HG03103 (cell line): ENCODE data around the gene CDCA8.
A peak's percentile ranks its signal among the peaks of the same experiment; 100 is the strongest.
"Not testable (repeated sequence)": the region's sequence is repeated elsewhere in the genome, so short reads cannot be mapped to it uniquely, and the experiment has no call there.

Source experiments
- ATAC-seq: cut with Tn5 transposase; IDR thresholded peaks from one replicate; pipeline ENCODE4 v1.9.1; 2021; ENCODE audit warnings: low read depth; ENCODE audit not compliant: unreplicated experiment

The CDCA8 gene

DNA sequence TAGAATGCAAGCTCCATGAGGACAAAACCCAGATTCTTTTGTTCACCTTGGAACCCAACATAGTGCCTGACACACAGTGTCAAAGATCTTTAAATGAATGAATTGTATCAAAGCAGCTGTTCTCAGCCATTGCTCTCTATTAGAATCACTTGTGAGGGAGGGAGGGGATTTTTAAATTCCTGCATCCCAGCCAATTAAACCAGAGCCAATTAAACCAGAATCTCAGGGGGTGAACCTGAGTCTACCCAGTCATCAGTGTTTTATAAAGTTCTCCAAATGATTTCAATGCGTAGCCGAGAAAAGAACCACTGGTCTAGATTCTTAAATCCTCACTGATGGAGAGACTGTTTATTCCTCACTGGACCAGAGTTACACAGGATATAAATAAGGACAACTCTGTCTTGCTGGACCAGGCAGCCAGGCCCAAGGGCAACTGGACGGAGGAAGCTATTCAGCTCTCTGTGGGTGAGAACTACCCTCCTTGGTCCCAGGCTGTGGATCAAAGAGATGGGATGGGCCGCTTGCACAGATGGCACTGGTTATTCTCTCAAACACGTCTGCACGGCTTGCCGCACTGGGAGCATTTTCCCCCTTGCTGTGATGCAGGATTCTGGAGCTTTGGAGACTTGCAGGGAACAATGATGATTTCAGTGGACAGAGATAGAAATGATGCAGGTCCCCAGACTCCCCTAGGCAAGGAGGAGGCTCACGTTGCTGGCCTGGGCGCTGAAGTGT, 20.0 kb upstream of the CDCA8 start:
- no peak for ATAC-seq

- ATAC-seq, result no peak
Observed at GRCh38 chr1:37673920-37674319, 18.4 kb upstream of the CDCA8 start.

- no peak for ATAC-seq
Observed at GRCh38 chr1:37676281-37677142, 15.8 kb upstream of the CDCA8 start.

DNA sequence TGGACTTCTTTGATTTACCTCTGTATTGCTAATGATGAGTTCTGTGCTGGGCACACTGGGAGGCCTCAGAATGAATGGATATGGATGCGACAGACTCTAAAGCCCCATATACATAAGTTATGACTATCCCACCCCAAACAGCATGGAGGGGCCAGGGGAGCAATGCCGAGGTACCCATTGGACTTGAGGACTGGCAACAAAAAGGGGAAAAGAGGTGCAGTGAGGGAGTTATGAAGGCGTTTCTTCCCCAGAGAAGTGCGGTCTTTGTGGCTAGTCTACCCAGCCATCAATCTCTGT, 15.2 kb upstream of the CDCA8 start:
- ATAC-seq, result no peak

GRCh38 chr1:37677808-37678207, 14.5 kb upstream of the CDCA8 start:
- no peak for ATAC-seq

GRCh38 chr1:37680933-37681332, 11.4 kb upstream of the CDCA8 start:
- ATAC-seq, result no peak

- ATAC-seq, result no peak
Observed at GRCh38 chr1:37682334-37682987, 9.9 kb upstream of the CDCA8 start.

DNA sequence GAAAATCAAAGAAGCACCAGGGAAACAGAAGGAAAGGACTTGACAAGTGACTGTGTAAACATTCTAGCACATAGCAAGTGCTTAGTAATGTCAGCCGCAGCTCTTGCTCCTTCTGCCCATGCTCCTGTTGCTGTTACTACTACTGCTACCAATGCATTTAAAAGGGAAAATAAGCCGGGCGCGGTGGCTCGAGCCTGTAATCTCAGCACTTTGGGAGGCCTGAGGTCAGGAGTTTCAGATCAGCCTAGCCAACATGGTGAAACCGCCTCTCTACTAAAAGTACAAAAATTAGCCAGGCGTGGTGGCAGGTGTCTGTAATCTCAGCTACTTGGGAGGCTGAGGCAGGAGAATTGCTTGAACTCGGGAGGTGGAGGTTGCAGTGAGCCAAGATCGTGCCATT, 8.1 kb upstream of the CDCA8 start:
- ATAC-seq, result not testable (repeated sequence)

DNA sequence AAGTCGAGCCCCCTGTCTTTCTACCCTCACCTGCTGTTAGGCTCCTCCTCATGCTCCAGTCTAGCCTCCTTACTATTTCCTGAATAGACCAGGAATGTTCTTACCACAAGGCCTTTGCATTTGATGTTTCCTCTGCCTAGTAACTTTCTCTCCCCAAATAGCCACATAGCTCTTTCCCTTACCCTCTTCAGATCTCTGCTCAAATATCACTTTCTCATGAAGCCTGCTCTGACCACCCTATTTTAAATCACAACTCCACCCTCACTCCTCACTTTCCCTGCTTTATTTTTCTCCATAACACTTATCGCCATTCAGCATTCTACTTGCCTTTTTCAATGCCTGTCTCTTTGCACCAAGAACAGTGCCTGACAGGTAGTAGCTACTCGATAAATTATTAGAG, 6.6 kb upstream of the CDCA8 start:
- ATAC-seq, result no peak

- not testable (repeated sequence) for ATAC-seq
Observed at GRCh38 chr1:37687764-37688163, 4.6 kb upstream of the CDCA8 start.

DNA sequence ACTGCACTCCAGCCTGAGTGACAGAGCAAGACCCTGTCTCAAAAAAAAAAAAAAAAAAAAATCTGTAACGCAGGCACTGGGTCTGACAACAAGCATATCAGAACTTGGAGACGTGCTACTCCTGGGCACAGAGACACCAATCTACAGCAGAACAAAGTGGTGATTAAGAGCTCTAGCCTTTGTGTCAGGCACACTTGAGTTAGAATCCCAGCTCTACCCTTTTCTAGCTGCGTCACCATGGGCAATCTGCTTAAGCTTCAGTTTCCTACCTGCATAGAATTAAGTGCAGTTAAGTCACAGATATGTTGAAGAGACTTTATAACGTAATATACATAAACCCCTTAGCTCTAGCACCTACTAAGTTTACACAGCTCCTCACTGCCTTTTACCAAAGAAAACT, 3.4 kb upstream of the CDCA8 start:
- ATAC-seq, result no peak

DNA sequence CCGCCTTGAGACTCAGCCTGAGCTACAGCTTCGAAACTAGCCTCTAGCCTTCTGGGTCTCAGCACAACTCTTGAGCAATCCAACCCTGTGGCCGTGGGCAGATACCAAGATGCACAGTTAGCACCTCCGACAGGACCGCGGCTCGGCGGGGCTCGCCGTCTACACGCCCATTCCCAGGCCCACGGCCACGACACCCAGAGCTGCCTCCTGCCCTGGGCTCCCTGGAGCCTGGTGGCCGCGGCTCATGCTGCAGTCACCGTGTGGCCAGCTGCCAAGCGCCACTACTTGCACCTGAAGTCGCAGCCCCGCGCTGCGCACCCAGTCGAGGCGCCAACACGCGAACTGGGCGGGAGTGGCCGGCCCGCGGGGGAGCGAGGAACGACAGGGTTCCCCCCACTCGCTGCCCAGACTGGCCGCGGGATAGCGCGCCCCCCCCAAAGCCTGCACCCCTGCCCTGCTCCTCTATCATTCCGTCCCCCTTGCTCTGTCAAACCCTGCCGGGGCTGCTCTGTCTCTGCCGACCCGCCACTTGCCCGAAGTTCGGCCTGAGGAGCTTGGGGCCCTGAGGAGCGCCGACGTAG, 729 bp upstream of the CDCA8 start:
- peak; percentile 3 for ATAC-seq

GRCh38 chr1:37692834-37693175, 489 bp downstream of the CDCA8 start:
- ATAC-seq, result no peak

GRCh38 chr1:37697090-37697489, 4.8 kb downstream of the CDCA8 start:
- ATAC-seq, result no peak

- no peak for ATAC-seq
Observed at GRCh38 chr1:37697737-37698136, 5.4 kb downstream of the CDCA8 start.

DNA sequence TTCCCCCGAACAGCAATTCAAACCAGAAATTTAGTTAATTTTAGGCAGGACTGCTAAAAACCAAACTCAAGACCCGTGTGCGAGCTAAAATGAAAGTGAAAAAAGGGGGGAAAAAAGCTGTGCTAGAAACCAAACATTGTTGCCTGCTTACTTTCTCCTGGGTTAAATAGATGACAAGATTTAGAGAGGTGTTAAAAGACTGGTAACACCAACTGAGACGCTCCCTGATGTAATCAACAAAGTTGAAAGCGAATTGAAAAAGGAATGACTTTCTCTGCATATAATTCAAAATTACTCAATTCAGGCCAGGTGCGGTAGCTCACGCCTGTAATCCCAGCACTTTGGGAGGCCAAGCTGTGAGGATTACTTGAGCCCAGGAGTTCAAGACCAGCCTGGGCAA, 6.8 kb downstream of the CDCA8 start:
- no peak for ATAC-seq

GRCh38 chr1:37701051-37701450, 8.7 kb downstream of the CDCA8 start:
- no peak for ATAC-seq

GRCh38 chr1:37703061-37703460, 10.7 kb downstream of the CDCA8 start:
- no peak for ATAC-seq

DNA sequence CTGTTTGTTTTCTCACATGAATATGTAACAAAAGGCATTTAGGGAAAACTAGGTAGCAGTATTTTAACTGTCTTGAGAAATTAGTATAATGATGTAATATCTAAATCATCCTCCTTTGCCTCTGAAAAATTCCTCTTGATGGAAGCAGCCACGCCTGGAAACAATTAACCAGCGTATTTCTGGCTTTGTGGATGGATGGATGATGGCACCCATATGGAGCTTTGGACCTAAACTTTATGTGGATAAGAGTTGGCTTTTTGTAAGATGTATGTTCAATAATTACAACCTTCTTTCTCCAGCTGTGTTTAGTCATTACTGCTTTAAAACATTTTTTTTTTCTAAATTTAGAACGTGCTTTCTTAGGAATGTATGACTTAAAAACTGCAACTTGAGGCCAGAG, 12.7 kb downstream of the CDCA8 start:
- ATAC-seq, result no peak

- ATAC-seq, result no peak
Observed at GRCh38 chr1:37705399-37705798, 13.1 kb downstream of the CDCA8 start.

GRCh38 chr1:37708471-37708870, 16.2 kb downstream of the CDCA8 start:
- ATAC-seq, result no peak
